ENCODE data around the gene RLN2. TPM values are rescaled to one million over a fixed set of nuclear protein-coding genes. Genes with fewer than 3 reads are reported as not detected.
"Not testable (repeated sequence)": the region's sequence is repeated elsewhere in the genome, so short reads cannot be mapped to it uniquely, and the experiment has no call there.

The RLN2 gene
- total RNA-seq, 4 donors from 2014 or later = not detected

- ATAC-seq = no peak
- H3K4me1 ChIP-seq = no peaks in the 10 kb centered on the region
- no peaks in the 10 kb centered on the region for H3K36me3 ChIP-seq
- H3K9me3 ChIP-seq = no peaks in the 10 kb centered on the region
- H3K27ac ChIP-seq = no peak overlapping the region
- no peak for TF ChIP-seq POLR2AphosphoS5 (IDR thresholded peaks at IDR 0.05)
- TF ChIP-seq POLR2A (IDR thresholded peaks at IDR 0.05) = no peak
- no peak for TF ChIP-seq EP300 (IDR thresholded peaks at IDR 0.05)
- TF ChIP-seq, protein P1, sequence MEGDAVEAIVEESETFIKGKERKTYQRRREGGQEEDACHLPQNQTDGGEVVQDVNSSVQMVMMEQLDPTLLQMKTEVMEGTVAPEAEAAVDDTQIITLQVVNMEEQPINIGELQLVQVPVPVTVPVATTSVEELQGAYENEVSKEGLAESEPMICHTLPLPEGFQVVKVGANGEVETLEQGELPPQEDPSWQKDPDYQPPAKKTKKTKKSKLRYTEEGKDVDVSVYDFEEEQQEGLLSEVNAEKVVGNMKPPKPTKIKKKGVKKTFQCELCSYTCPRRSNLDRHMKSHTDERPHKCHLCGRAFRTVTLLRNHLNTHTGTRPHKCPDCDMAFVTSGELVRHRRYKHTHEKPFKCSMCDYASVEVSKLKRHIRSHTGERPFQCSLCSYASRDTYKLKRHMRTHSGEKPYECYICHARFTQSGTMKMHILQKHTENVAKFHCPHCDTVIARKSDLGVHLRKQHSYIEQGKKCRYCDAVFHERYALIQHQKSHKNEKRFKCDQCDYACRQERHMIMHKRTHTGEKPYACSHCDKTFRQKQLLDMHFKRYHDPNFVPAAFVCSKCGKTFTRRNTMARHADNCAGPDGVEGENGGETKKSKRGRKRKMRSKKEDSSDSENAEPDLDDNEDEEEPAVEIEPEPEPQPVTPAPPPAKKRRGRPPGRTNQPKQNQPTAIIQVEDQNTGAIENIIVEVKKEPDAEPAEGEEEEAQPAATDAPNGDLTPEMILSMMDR (IDR thresholded peaks at IDR 0.05) = no peak
- H3K27me3 ChIP-seq = peaks cover 5% of the 10 kb centered on the region
- H3K4me3 ChIP-seq = no peak overlapping the region
- WGBS, 2 donors (ENCODE audit: low coverage in 1 of 2) = 50% methylated on average over 4 of the region's 10 CpGs; no CpG with 5 or more reads in 1 of the 2 donors
Observed at GRCh38 chr9:5326893-5327548, 22.5 kb upstream of the RLN2 start.

- Histone ChIP-seq H3K36me3 (no peaks in the 10 kb centered on the region), H3K27me3 (peaks cover 5% of the 10 kb centered on the region), H3K27ac (no peak overlapping the region), H3K4me1 (no peaks in the 10 kb centered on the region), H3K4me3 (no peak overlapping the region), H3K9me3 (no peaks in the 10 kb centered on the region)
- ATAC-seq = no peak
- TF ChIP-seq, protein P1 (IDR thresholded peaks at IDR 0.05) = no peak
- TF ChIP-seq POLR2AphosphoS5 (IDR thresholded peaks at IDR 0.05) (no peak), POLR2A (IDR thresholded peaks at IDR 0.05) (no peak), EP300 (IDR thresholded peaks at IDR 0.05) (no peak)
Observed at GRCh38 chr9:5326187-5326586, 21.7 kb upstream of the RLN2 start.

- ATAC-seq, H3K27me3 ChIP-seq, H3K27ac ChIP-seq, H3K4me1 ChIP-seq, H3K36me3 ChIP-seq, H3K9me3 ChIP-seq, H3K4me3 ChIP-seq: not testable (repeated sequence)
- WGBS, 2 donors (ENCODE audit: low coverage in 1 of 2) = 60% methylated on average over 1 of the region's 1 CpG; no CpG with 5 or more reads in 1 of the 2 donors
Observed at GRCh38 chr9:5321601-5322000, 17.1 kb upstream of the RLN2 start.

GRCh38 chr9:5321058-5321457 is 16.5 kb upstream of the RLN2 start:
- no peak for ATAC-seq
- Histone ChIP-seq H3K27me3 (no peaks in the 10 kb centered on the region), H3K27ac (no peak overlapping the region), H3K36me3 (no peaks in the 10 kb centered on the region), H3K4me3 (no peak overlapping the region), H3K9me3 (no peaks in the 10 kb centered on the region), H3K4me1 (no peaks in the 10 kb centered on the region)
- WGBS, 2 donors (ENCODE audit: low coverage in 1 of 2) = 5% methylated on average over 1 of the region's 1 CpG; no CpG with 5 or more reads in 1 of the 2 donors
- TF ChIP-seq EP300 (IDR thresholded peaks at IDR 0.05) (no peak), POLR2A (IDR thresholded peaks at IDR 0.05) (no peak), POLR2AphosphoS5 (IDR thresholded peaks at IDR 0.05) (no peak)
- TF ChIP-seq, protein P1 (IDR thresholded peaks at IDR 0.05) = no peak

DNA sequence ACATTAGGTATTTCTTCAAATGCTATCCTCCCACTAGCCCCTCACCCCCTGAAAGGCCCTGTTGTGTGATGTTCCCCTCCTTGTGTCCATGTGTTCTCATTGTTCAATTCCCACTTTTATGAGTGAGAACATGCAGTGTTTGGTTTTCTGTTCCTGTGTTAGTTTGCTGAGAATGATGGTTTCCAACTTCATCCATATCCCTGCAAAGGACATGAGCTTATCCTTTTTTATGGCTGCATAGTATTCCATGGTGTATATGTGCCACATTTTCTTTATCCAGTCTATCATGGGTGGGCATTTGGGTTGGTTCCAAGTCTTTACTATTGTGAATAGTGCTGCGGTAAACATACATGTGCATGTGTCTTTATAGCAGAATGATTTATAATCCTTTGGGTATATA is 11.9 kb upstream of the RLN2 start:
- ATAC-seq = not testable (repeated sequence)
- WGBS, 2 donors (ENCODE audit: low coverage in 1 of 2) = 100% methylated on average over 1 of the region's 1 CpG

DNA sequence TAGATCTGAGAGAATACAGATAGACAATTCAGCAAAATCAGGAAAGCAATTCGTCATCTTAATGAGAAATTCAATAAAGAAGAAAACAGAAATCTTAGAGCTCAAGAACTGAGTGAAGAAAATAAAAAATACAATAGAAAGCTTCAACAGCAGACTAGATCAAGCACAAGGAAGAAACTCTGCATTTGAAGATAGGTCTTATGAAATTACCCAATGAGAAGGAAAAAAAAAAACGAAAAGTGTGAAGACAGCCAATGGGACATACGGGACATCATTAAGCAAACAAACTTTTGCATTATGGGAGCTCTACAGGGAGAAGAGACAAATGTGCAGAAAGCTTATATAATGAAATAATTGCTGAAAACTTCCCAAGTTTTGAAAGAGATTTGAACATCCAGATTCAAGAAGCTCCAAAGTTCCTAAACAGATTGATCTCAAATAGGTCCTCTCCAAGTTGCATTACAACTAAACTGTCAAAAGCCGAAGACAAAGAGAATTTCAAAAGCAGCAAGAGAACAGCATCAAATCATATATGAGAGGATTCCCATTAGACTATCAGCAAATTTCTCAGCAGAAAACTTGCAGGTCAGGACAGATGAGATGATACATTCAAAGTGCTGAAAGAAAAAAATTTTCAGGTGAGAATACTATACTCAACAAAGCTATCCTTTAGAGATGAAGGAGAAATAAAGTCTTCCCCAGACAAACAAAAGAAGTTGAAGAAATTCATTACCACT is 10.8 kb upstream of the RLN2 start:
- Histone ChIP-seq H3K36me3 (no peaks in the 10 kb centered on the region), H3K4me3 (no peak overlapping the region), H3K4me1 (no peaks in the 10 kb centered on the region), H3K27ac (no peak overlapping the region), H3K27me3 (no peaks in the 10 kb centered on the region), H3K9me3 (peaks cover 0 to 21% (median 0%) of the 10 kb centered on the region in 3 donors)
- no peak for TF ChIP-seq POLR2A (IDR thresholded peaks at IDR 0.05)
- TF ChIP-seq POLR2AphosphoS5 (IDR thresholded peaks at IDR 0.05) = no peak
- TF ChIP-seq, protein P1 (IDR thresholded peaks at IDR 0.05) = no peak
- no peak for TF ChIP-seq EP300 (IDR thresholded peaks at IDR 0.05)
- ATAC-seq = no peak
- 63 to 75% methylated on average over 4 of the region's 4 CpGs for WGBS, 2 donors (ENCODE audit: low coverage in 1 of 2)

More for the DNA sequence above, 11.9 kb upstream of the RLN2 start:
- H3K4me1 ChIP-seq, H3K27ac ChIP-seq, H3K27me3 ChIP-seq, H3K4me3 ChIP-seq, H3K36me3 ChIP-seq: not testable (repeated sequence)
- peaks cover 0 to 21% (median 0%) of the 10 kb centered on the region in 3 donors for H3K9me3 ChIP-seq

Data from gastroesophageal sphincter (tissue), 4 donors.